GM18505 (cell line): ENCODE results near the gene RSKR.
"Not testable (repeated sequence)": the region's sequence is repeated elsewhere in the genome, so short reads cannot be mapped to it uniquely, and the experiment has no call there.

Source experiments
- ATAC-seq: cut with Tn5 transposase; IDR thresholded peaks from one replicate; pipeline ENCODE4 v1.9.1; 2021; ENCODE audit not compliant: unreplicated experiment
- POLR2A ChIP-seq: IDR thresholded peaks from 4 replicates; pipeline ENCODE4 v1.6.1; 2011; ENCODE audit warnings: borderline replicate concordance; ENCODE audit not compliant: insufficient read depth, insufficient read length; ENCODE audit errors: extremely low read depth

RSKR gene

GRCh38 chr17:28612936-28613872 is 781 bp downstream of the RSKR start:
- no peak for TF ChIP-seq POLR2A
- no peak for ATAC-seq

GRCh38 chr17:28612531-28612930 is 1.5 kb downstream of the RSKR start:
- ATAC-seq = no peak
- TF ChIP-seq POLR2A = no peak

GRCh38 chr17:28610376-28610775 is 3.6 kb downstream of the RSKR start:
- ATAC-seq = no peak
- TF ChIP-seq POLR2A = no peak

- not testable (repeated sequence) for ATAC-seq
These were observed 10.0 kb downstream of the RSKR start for GRCh38 chr17:28604031-28604430.

- TF ChIP-seq POLR2A = no peak
- ATAC-seq = peak; percentile 40
These were observed 14.4 kb downstream of the RSKR start for GRCh38 chr17:28599311-28600184.

GRCh38 chr17:28598799-28599310 is 15.1 kb downstream of the RSKR start, which contains the start of gene SPAG5:
Gene SPAG5, minus strand, starts transcription at chr17:28599025. Its CDS starts 79 bp downstream, at chr17:28598946.
- ATAC-seq = peak; percentile 84
- TF ChIP-seq POLR2A = peak; percentile 92

- no peak for ATAC-seq
- TF ChIP-seq POLR2A = no peak
These were observed 15.6 kb downstream of the RSKR start for GRCh38 chr17:28598389-28598788.

GRCh38 chr17:28597606-28598383 is 16.2 kb downstream of the RSKR start:
- no peak for ATAC-seq
- no peak for TF ChIP-seq POLR2A

GRCh38 chr17:28592260-28592659 is 21.7 kb downstream of the RSKR start:
- TF ChIP-seq POLR2A = no peak
- no peak for ATAC-seq

- ATAC-seq = no peak
These were observed 28.1 kb downstream of the RSKR start for GRCh38 chr17:28585851-28586250.

GRCh38 chr17:28584434-28584833 is 29.6 kb downstream of the RSKR start:
- ATAC-seq = no peak

More at GRCh38 chr17:28585851-28586250, 28.1 kb downstream of the RSKR start:
- no peak for TF ChIP-seq POLR2A

GRCh38 chr17:28582513-28582912 is 31.5 kb downstream of the RSKR start:
- ATAC-seq = no peak
- TF ChIP-seq POLR2A = no peak

More at GRCh38 chr17:28584434-28584833, 29.6 kb downstream of the RSKR start:
- TF ChIP-seq POLR2A = no peak

GRCh38 chr17:28580959-28581358 is 33.0 kb downstream of the RSKR start:
- no peak for ATAC-seq
- no peak for TF ChIP-seq POLR2A

GRCh38 chr17:28579526-28579925 is 34.5 kb downstream of the RSKR start:
- no peak for TF ChIP-seq POLR2A
- ATAC-seq = no peak
